NCI-H2227 (cell line): ENCODE data around the gene ADD2.
A peak's percentile ranks its signal among the peaks of the same experiment; 100 is the strongest.

Source experiments
- DNase-seq: peaks from one replicate; lab custom pipeline; 2025; ENCODE audit not compliant: unreplicated experiment; lab: John Stamatoyannopoulos, UW

The ADD2 gene

GRCh38 chr2:70724366-70724765 lies 43.6 kb downstream of the ADD2 start:
- no peak for DNase-seq

- peak; percentile 9 for DNase-seq
Measured at GRCh38 chr2:70723286-70723885, 44.6 kb downstream of the ADD2 start.

GRCh38 chr2:70720124-70720523 lies 47.9 kb downstream of the ADD2 start:
- no peak for DNase-seq

GRCh38 chr2:70719231-70719630 lies 48.8 kb downstream of the ADD2 start:
- DNase-seq, result no peak

GRCh38 chr2:70718736-70719135 lies 49.3 kb downstream of the ADD2 start:
- DNase-seq, result no peak

GRCh38 chr2:70718241-70718640 lies 49.8 kb downstream of the ADD2 start:
- DNase-seq, result no peak

- DNase-seq, result no peak
Measured at GRCh38 chr2:70717431-70718038, 50.5 kb downstream of the ADD2 start.

GRCh38 chr2:70716951-70717350 lies 51.0 kb downstream of the ADD2 start:
- no peak for DNase-seq

GRCh38 chr2:70716131-70716743 lies 51.8 kb downstream of the ADD2 start:
- no peak for DNase-seq

GRCh38 chr2:70715071-70715985 lies 52.7 kb downstream of the ADD2 start:
- DNase-seq, result no peak

GRCh38 chr2:70714141-70714905 lies 53.7 kb downstream of the ADD2 start:
- no peak for DNase-seq

- DNase-seq, result no peak
Measured at GRCh38 chr2:70712916-70713315, 55.1 kb downstream of the ADD2 start.

- no peak for DNase-seq
Measured at GRCh38 chr2:70711191-70711590, 56.8 kb downstream of the ADD2 start.

GRCh38 chr2:70710038-70710690 lies 57.8 kb downstream of the ADD2 start:
- DNase-seq, result no peak

- no peak for DNase-seq
Measured at GRCh38 chr2:70709275-70710037, 58.5 kb downstream of the ADD2 start.

GRCh38 chr2:70708376-70709199 lies 59.4 kb downstream of the ADD2 start:
- no peak for DNase-seq

GRCh38 chr2:70707706-70708105 lies 60.3 kb downstream of the ADD2 start:
- DNase-seq, result no peak

GRCh38 chr2:70706026-70706795 lies 61.8 kb downstream of the ADD2 start:
- no peak for DNase-seq
